PC-3 (cell line): ENCODE results near the gene HDAC5. TPM values are rescaled to one million over a fixed set of nuclear protein-coding genes. Genes with fewer than 3 reads are reported as not detected.

Experiments
- ATAC-seq: fragments of 200-7000 bp; cut with Tn5 transposase; 2 replicates; pipeline ENCODE4 v1.9.1; 2020; ENCODE audit warnings: mild to moderate bottlenecking, moderate library complexity
- BruUV-seq: library from RNA; stranded (reverse); fragments of 400-500 nt; replicated peaks from 2 replicates; lab custom pipeline; 2021; lab: Mats Ljungman, UMichigan
- CTCF ChIA-PET: fragments of 300-600 bp; sonication (Branson Sonifier 250); formaldehyde crosslinking; loops from one replicate; lab custom pipeline; 2022; ENCODE audit warnings: antibody characterized with exemption; lab: Charles Lee
- POLR2A ChIA-PET: fragments of 300-600 bp; sonication (Branson Sonifier 250); formaldehyde crosslinking; loops from one replicate; lab custom pipeline; 2022; ENCODE audit warnings: antibody characterized with exemption; ENCODE audit not compliant: unreplicated experiment; lab: Charles Lee
- DNase-seq: peaks from one replicate; pipeline ENCODE4 v3.0.0-alpha.2; 2015
- H2AFZ ChIP-seq: fragments of 300-600 bp; sonication (generic); 2 replicates; pipeline ENCODE4 v1.6.0; 2016; ENCODE audit warnings: antibody characterized with exemption, low read length
- H3F3A ChIP-seq: fragments of 300-600 bp; sonication (generic); one replicate; pipeline ENCODE4 v1.6.0; 2017; ENCODE audit warnings: antibody characterized with exemption, low read length, control low read depth, mild to moderate bottlenecking; ENCODE audit not compliant: unreplicated experiment
- H3K27ac ChIP-seq: fragments of 300-600 bp; sonication (generic); 2 replicates; pipeline ENCODE4 v1.5.1; 2016; ENCODE audit warnings: mild to moderate bottlenecking, low read length
- H3K27me3 ChIP-seq: fragments of 300-600 bp; sonication (generic); 2 replicates; pipeline ENCODE4 v1.6.1; 2016; ENCODE audit warnings: low read length, mixed read lengths
- H3K36me3 ChIP-seq: fragments of 300-600 bp; sonication (generic); 2 replicates; pipeline ENCODE4 v1.6.1; 2016; ENCODE audit warnings: low read depth, mixed run types, low read length, mixed read lengths
- H3K4me1 ChIP-seq: fragments of 300-600 bp; sonication (generic); 2 replicates; pipeline ENCODE4 v1.5.1; 2016; ENCODE audit warnings: low read length; ENCODE audit not compliant: insufficient read depth
- H3K4me2 ChIP-seq: fragments of 300-600 bp; sonication (generic); 2 replicates; pipeline ENCODE4 v1.6.0; 2016; ENCODE audit warnings: low read length
- H3K4me3 ChIP-seq: fragments of 300-600 bp; sonication (generic); 2 replicates; pipeline ENCODE4 v1.5.1; 2016; ENCODE audit warnings: mild to moderate bottlenecking, low read length, mixed read lengths
- H3K79me2 ChIP-seq: fragments of 300-600 bp; sonication (generic); 2 replicates; pipeline ENCODE4 v1.6.1; 2017; ENCODE audit warnings: low read length, mixed read lengths
- H3K9ac ChIP-seq: fragments of 300-600 bp; sonication (generic); 2 replicates; pipeline ENCODE4 v1.6.0; 2016; ENCODE audit warnings: mild to moderate bottlenecking, low read length
- H3K9me2 ChIP-seq: fragments of 300-600 bp; sonication (generic); replicated peaks from 2 replicates; pipeline ENCODE4 v1.6.1; 2016; ENCODE audit warnings: mixed run types, low read length, mixed read lengths
- H3K9me3 ChIP-seq: fragments of 300-600 bp; sonication (generic); 2 replicates; pipeline ENCODE4 v1.6.1; 2016; ENCODE audit warnings: low read length, mixed read lengths
- H4K20me1 ChIP-seq: fragments of 300-600 bp; sonication (generic); 2 replicates; pipeline ENCODE4 v1.6.1; 2016; ENCODE audit warnings: low read length, mixed read lengths
- EZH2 ChIP-seq: fragments of 300-600 bp; sonication (generic); IDR thresholded peaks from one replicate; pipeline ENCODE4 v1.6.1; 2017; ENCODE audit warnings: antibody characterized with exemption, mild to moderate bottlenecking, low read length; ENCODE audit not compliant: unreplicated experiment
- EZH2phosphoT487 ChIP-seq: fragments of 300-600 bp; sonication (generic); IDR thresholded peaks from 2 replicates; pipeline ENCODE4 v1.6.1; 2018; ENCODE audit warnings: mild to moderate bottlenecking, antibody characterized with exemption, low read length, borderline replicate concordance
- intact Hi-C: fragments of 100-400 bp; cut with micrococcal nuclease; formaldehyde crosslinking; loops from 2 replicates; pipeline ENCODE4 v1.9.0; 2023
- total RNA-seq: library from RNA; depleted of rRNA; stranded (reverse); fragments of >200 nt; gene quantifications from 2 replicates; pipeline ENCODE4 v1.2.3, GENCODE V29; 2014
- TF ChIP-seq, protein P1 (sequence below): fragments of 300-600 bp; sonication (generic); conservative IDR thresholded peaks from 2 replicates; pipeline ENCODE4 v1.5.1; 2017; ENCODE audit warnings: antibody characterized with exemption, low read depth, mild to moderate bottlenecking, low read length

Gene HDAC5
- total RNA-seq, 1 experiment from 2014 or later = 39.1 TPM

GRCh38 chr17:44170499-44171201 lies 47.2 kb upstream of the HDAC5 start, which contains the start of gene ASB16:
Gene ASB16 (plus strand): TSS chr17:44170704. CDS start chr17:44170790, 86 bp downstream.
- BruUV-seq = no TSS peak
- no peaks in the 10 kb centered on the region for H3K79me2 ChIP-seq
- intact Hi-C loops = no loop called here
- H3K4me2 ChIP-seq = no peak within 1 kb of the TSS
- ChIA-PET CTCF (no interaction called here), POLR2A (interaction anchor here (0.7 kb wide), 1 partner anchor 163 kb away, joined by 4 read pairs; no protein-coding TSS in a partner anchor)
- peaks cover 9% of the 10 kb centered on the region for H3K4me1 ChIP-seq
- H3F3A ChIP-seq = no peaks in the 10 kb centered on the region
- no peaks in the 10 kb centered on the region for H3K9me3 ChIP-seq
- H3K36me3 ChIP-seq = no peaks in the 10 kb centered on the region
- no peak within 1 kb of the TSS for H2AFZ ChIP-seq
- H3K9ac ChIP-seq = no peak within 1 kb of the TSS
- H3K27ac ChIP-seq = no peak within 1 kb of the TSS
- ATAC-seq (no peak; the same call in 1 of the 2 replicates), DNase-seq (no peak)
- no peak within 1 kb of the TSS for H3K4me3 ChIP-seq
- TF ChIP-seq, protein P1, sequence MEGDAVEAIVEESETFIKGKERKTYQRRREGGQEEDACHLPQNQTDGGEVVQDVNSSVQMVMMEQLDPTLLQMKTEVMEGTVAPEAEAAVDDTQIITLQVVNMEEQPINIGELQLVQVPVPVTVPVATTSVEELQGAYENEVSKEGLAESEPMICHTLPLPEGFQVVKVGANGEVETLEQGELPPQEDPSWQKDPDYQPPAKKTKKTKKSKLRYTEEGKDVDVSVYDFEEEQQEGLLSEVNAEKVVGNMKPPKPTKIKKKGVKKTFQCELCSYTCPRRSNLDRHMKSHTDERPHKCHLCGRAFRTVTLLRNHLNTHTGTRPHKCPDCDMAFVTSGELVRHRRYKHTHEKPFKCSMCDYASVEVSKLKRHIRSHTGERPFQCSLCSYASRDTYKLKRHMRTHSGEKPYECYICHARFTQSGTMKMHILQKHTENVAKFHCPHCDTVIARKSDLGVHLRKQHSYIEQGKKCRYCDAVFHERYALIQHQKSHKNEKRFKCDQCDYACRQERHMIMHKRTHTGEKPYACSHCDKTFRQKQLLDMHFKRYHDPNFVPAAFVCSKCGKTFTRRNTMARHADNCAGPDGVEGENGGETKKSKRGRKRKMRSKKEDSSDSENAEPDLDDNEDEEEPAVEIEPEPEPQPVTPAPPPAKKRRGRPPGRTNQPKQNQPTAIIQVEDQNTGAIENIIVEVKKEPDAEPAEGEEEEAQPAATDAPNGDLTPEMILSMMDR = no peak
- TF ChIP-seq EZH2phosphoT487 (no peak), EZH2 (no peak)
- no peaks in the 10 kb centered on the region for H3K9me2 ChIP-seq
- no peaks in the 10 kb centered on the region for H4K20me1 ChIP-seq
- H3K27me3 ChIP-seq = no peaks in the 10 kb centered on the region

- H3K9me3 ChIP-seq = no peaks in the 10 kb centered on the region
- peaks cover 9% of the 10 kb centered on the region for H3K4me1 ChIP-seq
- H3K4me2 ChIP-seq = no peak overlapping the region
- ChIA-PET CTCF (no interaction called here), POLR2A (interaction anchor here (0.7 kb wide), 1 partner anchor 164 kb away, joined by 4 read pairs; no protein-coding TSS in a partner anchor)
- no peaks in the 10 kb centered on the region for H3K79me2 ChIP-seq
- no TSS peak for BruUV-seq
- no peaks in the 10 kb centered on the region for H3K9me2 ChIP-seq
- intact Hi-C loops = no loop called here
- no peaks in the 10 kb centered on the region for H3K36me3 ChIP-seq
- H2AFZ ChIP-seq = no peak overlapping the region
- no peaks in the 10 kb centered on the region for H3K27me3 ChIP-seq
- TF ChIP-seq, protein P1 = no peak
- no peak for TF ChIP-seq EZH2phosphoT487
- TF ChIP-seq EZH2 = no peak
- H3K4me3 ChIP-seq = no peak overlapping the region
- H4K20me1 ChIP-seq = no peaks in the 10 kb centered on the region
- no peak overlapping the region for H3K9ac ChIP-seq
- no peak for DNase-seq
- H3F3A ChIP-seq = no peaks in the 10 kb centered on the region
- ATAC-seq = no peak
- H3K27ac ChIP-seq = no peak overlapping the region
These were observed 46.7 kb upstream of the HDAC5 start for GRCh38 chr17:44170135-44170498.
